NOMO-1 (cell line): Measurements from ENCODE around the gene PPP1R14D.
A peak's percentile ranks its signal among the peaks of the same experiment; 100 is the strongest.

Source experiments
- DNase-seq, 2 experiments: peaks; one replicate each; lab custom pipeline; 2025; ENCODE audit not compliant: unreplicated experiment in 2 of 2; lab: John Stamatoyannopoulos, UW

Gene PPP1R14D

GRCh38 chr15:40853241-40853890 is 24.9 kb upstream of the PPP1R14D start:
- DNase-seq, result no peak

GRCh38 chr15:40852529-40852928 is 24.0 kb upstream of the PPP1R14D start:
- DNase-seq, result no peak

GRCh38 chr15:40850576-40851112 is 22.1 kb upstream of the PPP1R14D start:
- no peak for DNase-seq

GRCh38 chr15:40847223-40847961 is 18.9 kb upstream of the PPP1R14D start:
- DNase-seq, result peak; percentile 93 to 96

- DNase-seq, result no peak
Measured at GRCh38 chr15:40846841-40847222, 18.3 kb upstream of the PPP1R14D start.

GRCh38 chr15:40845511-40846284 is 17.2 kb upstream of the PPP1R14D start:
- no peak for DNase-seq

- DNase-seq, result peak; percentile 44 to 49
Measured at GRCh38 chr15:40845036-40845435, 16.5 kb upstream of the PPP1R14D start.

- peak; percentile 34 to 50 for DNase-seq
Measured at GRCh38 chr15:40844696-40845030, 16.2 kb upstream of the PPP1R14D start.

- DNase-seq, result peak; percentile 32 to 38
Measured at GRCh38 chr15:40843885-40844695, 15.6 kb upstream of the PPP1R14D start, which contains the start of gene SPINT1. TSS of gene SPINT1 (plus strand) at chr15:40844048. CDS start at chr15:40844555, 507 bp downstream.

GRCh38 chr15:40843261-40843884 is 14.9 kb upstream of the PPP1R14D start:
- no peak for DNase-seq

GRCh38 chr15:40841741-40842140 is 13.2 kb upstream of the PPP1R14D start:
- no peak for DNase-seq

GRCh38 chr15:40838756-40839155 is 10.2 kb upstream of the PPP1R14D start:
- no peak for DNase-seq

- DNase-seq, result no peak
Measured at GRCh38 chr15:40836020-40836419, 7.5 kb upstream of the PPP1R14D start.

GRCh38 chr15:40832903-40833302 is 4.4 kb upstream of the PPP1R14D start:
- no peak for DNase-seq

GRCh38 chr15:40831861-40832260 is 3.4 kb upstream of the PPP1R14D start:
- no peak for DNase-seq

- DNase-seq, result no peak
Measured at GRCh38 chr15:40830884-40831283, 2.4 kb upstream of the PPP1R14D start.

GRCh38 chr15:40829115-40829514 is 607 bp upstream of the PPP1R14D start:
- DNase-seq, result no peak

GRCh38 chr15:40826423-40827075 is 2.0 kb downstream of the PPP1R14D start:
- DNase-seq, result no peak

GRCh38 chr15:40825661-40826422 is 2.7 kb downstream of the PPP1R14D start:
- no peak for DNase-seq
